Esophagus muscularis mucosa (tissue), 4 donors: ENCODE measurements around the gene DNLZ. TPM values are rescaled to one million over a fixed set of nuclear protein-coding genes. Genes with fewer than 3 reads are reported as not detected.

Experiments
- DNase-seq: peaks from one replicate; pipeline ENCODE4 v3.0.0-alpha.2; 2017; ENCODE audit errors: extremely low spot score
- H3K27ac ChIP-seq, 4 donors: fragments of 200-600 bp; sonication (generic); replicated peaks in 1 of 4; 1 replicate in 3 of 4; 2 replicates in 1 of 4; pipeline ENCODE4 v1.5.1; 2016 to 2019; ENCODE audit warnings: mild to moderate bottlenecking in 1 of 4
- H3K27me3 ChIP-seq, 4 donors: fragments of 200-600 bp; sonication (generic); one replicate each; pipeline versions ENCODE4 v1.5.1 to v1.6.0; 2016 to 2019
- H3K36me3 ChIP-seq, 4 donors: fragments of 200-600 bp; sonication (generic); one replicate each; pipeline ENCODE4 v1.5.1; 2016 to 2019
- H3K4me1 ChIP-seq, 4 donors: fragments of 200-600 bp; sonication (generic); one replicate each; pipeline ENCODE4 v1.5.1; 2016 to 2019
- H3K4me3 ChIP-seq, 4 donors: fragments of 200-600 bp; sonication (generic); 1 replicate in 2 of 4; 2 replicates in 2 of 4; pipeline ENCODE4 v1.5.1; 2016 to 2019; ENCODE audit warnings: mild to moderate bottlenecking in 4 of 4, moderate library complexity in 1 of 4
- H3K9me3 ChIP-seq, 4 donors: fragments of 200-600 bp; sonication (generic); 1 replicate in 3 of 4; 2 replicates in 1 of 4; pipeline ENCODE4 v1.5.1; 2016 to 2019
- EP300 ChIP-seq: sonication (generic); formaldehyde crosslinking; IDR thresholded peaks from one replicate; pipeline ENCODE4 v1.6.1; 2017; ENCODE audit warnings: antibody characterized with exemption
- POLR2A ChIP-seq: fragments of 450-650 bp; IDR thresholded peaks from one replicate; pipeline ENCODE4 v1.6.1; 2017; ENCODE audit warnings: antibody characterized with exemption, moderate library complexity, mild to moderate bottlenecking, low read depth
- POLR2AphosphoS5 ChIP-seq, 2 donors: sonication (generic); formaldehyde crosslinking; IDR thresholded peaks; one replicate each; pipeline ENCODE4 v1.6.1; 2017; ENCODE audit warnings: antibody characterized with exemption in 2 of 2
- WGBS: methylation state at CpG from one replicate; pipeline ENCODE4 v1.1.5; 2018; 5-methylcytosine and 5-hydroxymethylcytosine counted together
- intact Hi-C: fragments of 100-400 bp; cut with DNase I; formaldehyde crosslinking; loops from one replicate; pipeline ENCODE4 v1.15.1; 2023
- total RNA-seq, 4 donors: library from RNA; depleted of rRNA; stranded (reverse); fragments of >200 nt; gene quantifications; one replicate each; pipeline versions ENCODE4 v1.1.0 to v1.2.1, GENCODE V29; 2016
- TF ChIP-seq, protein P1 (sequence below), 3 experiments: fragments of 200-600 bp in 2 of 3; fragments of 450-650 bp in 1 of 3; sonication (generic) in 2 of 3; IDR thresholded peaks; one replicate each; pipeline ENCODE4 v1.5.1; 2017 to 2019; ENCODE audit warnings: antibody characterized with exemption in 3 of 3, mild to moderate bottlenecking in 2 of 3, moderate library complexity in 1 of 3

Gene DNLZ
- total RNA-seq, 4 donors from 2014 or later: 29.5 to 41.3 (median 35.8) TPM

GRCh38 chr9:136387217-136387616, 23.7 kb upstream of the DNLZ start:
- intact Hi-C loops: no loop called here
- WGBS: 99% methylated on average over 19 of the region's 19 CpGs
- Histone ChIP-seq H3K4me3 (no peak overlapping the region), H3K36me3 (peaks cover 35 to 98% (median 87%) of the 10 kb centered on the region in 4 donors), H3K4me1 (no peaks in the 10 kb centered on the region), H3K9me3 (no peaks in the 10 kb centered on the region), H3K27me3 (no peaks in the 10 kb centered on the region), H3K27ac (no peak overlapping the region)
- TF ChIP-seq POLR2AphosphoS5 (IDR thresholded peaks at IDR 0.05): no peak
- TF ChIP-seq, protein P1, sequence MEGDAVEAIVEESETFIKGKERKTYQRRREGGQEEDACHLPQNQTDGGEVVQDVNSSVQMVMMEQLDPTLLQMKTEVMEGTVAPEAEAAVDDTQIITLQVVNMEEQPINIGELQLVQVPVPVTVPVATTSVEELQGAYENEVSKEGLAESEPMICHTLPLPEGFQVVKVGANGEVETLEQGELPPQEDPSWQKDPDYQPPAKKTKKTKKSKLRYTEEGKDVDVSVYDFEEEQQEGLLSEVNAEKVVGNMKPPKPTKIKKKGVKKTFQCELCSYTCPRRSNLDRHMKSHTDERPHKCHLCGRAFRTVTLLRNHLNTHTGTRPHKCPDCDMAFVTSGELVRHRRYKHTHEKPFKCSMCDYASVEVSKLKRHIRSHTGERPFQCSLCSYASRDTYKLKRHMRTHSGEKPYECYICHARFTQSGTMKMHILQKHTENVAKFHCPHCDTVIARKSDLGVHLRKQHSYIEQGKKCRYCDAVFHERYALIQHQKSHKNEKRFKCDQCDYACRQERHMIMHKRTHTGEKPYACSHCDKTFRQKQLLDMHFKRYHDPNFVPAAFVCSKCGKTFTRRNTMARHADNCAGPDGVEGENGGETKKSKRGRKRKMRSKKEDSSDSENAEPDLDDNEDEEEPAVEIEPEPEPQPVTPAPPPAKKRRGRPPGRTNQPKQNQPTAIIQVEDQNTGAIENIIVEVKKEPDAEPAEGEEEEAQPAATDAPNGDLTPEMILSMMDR (IDR thresholded peaks at IDR 0.05): no peak
- no peak for TF ChIP-seq EP300
- TF ChIP-seq POLR2A: no peak
- no peak for DNase-seq

GRCh38 chr9:136386018-136386417, 22.5 kb upstream of the DNLZ start:
- intact Hi-C loops: no loop called here
- Histone ChIP-seq H3K4me1 (no peaks in the 10 kb centered on the region), H3K36me3 (peaks cover 23 to 98% (median 88%) of the 10 kb centered on the region in 4 donors), H3K27ac (no peak overlapping the region), H3K4me3 (no peak overlapping the region), H3K9me3 (no peaks in the 10 kb centered on the region), H3K27me3 (no peaks in the 10 kb centered on the region)
- WGBS: 91% methylated on average over 13 of the region's 13 CpGs
- TF ChIP-seq POLR2AphosphoS5 (IDR thresholded peaks at IDR 0.05) (no peak), POLR2A (no peak), EP300 (no peak)
- DNase-seq: no peak

- intact Hi-C loops: no loop called here
- peaks cover 30 to 99% (median 96%) of the 10 kb centered on the region in 4 donors for H3K36me3 ChIP-seq
- no peaks in the 10 kb centered on the region for H3K4me1 ChIP-seq
- WGBS: 91% methylated on average over 11 of the region's 11 CpGs
- DNase-seq: no peak
- H3K27me3 ChIP-seq: no peaks in the 10 kb centered on the region
- TF ChIP-seq EP300 (no peak), POLR2AphosphoS5 (IDR thresholded peaks at IDR 0.05) (no peak), POLR2A (no peak)
- TF ChIP-seq, protein P1 (IDR thresholded peaks at IDR 0.05): no peak
- no peak overlapping the region for H3K27ac ChIP-seq
- no peaks in the 10 kb centered on the region for H3K9me3 ChIP-seq
- no peak overlapping the region for H3K4me3 ChIP-seq
Observed at GRCh38 chr9:136385015-136385414, 21.5 kb upstream of the DNLZ start.

GRCh38 chr9:136383436-136383835, 19.9 kb upstream of the DNLZ start:
- Histone ChIP-seq H3K36me3 (peaks cover 31 to 99% (median 97%) of the 10 kb centered on the region in 4 donors), H3K4me1 (no peaks in the 10 kb centered on the region), H3K4me3 (no peak overlapping the region), H3K27ac (no peak overlapping the region), H3K9me3 (no peaks in the 10 kb centered on the region), H3K27me3 (no peaks in the 10 kb centered on the region)
- 100% methylated on average over 5 of the region's 20 CpGs for WGBS
- intact Hi-C loops: no loop called here
- no peak for DNase-seq
- TF ChIP-seq, protein P1 (IDR thresholded peaks at IDR 0.05): no peak
- TF ChIP-seq EP300 (no peak), POLR2A (no peak), POLR2AphosphoS5 (IDR thresholded peaks at IDR 0.05) (no peak)

GRCh38 chr9:136381966-136382513, 18.5 kb upstream of the DNLZ start:
- no peak for TF ChIP-seq POLR2AphosphoS5 (IDR thresholded peaks at IDR 0.05)
- TF ChIP-seq, protein P1 (IDR thresholded peaks at IDR 0.05): no peak
- no peak for TF ChIP-seq EP300
- TF ChIP-seq POLR2A: no peak
- H3K27ac ChIP-seq: no peak overlapping the region
- H3K9me3 ChIP-seq: no peaks in the 10 kb centered on the region
- no peaks in the 10 kb centered on the region for H3K27me3 ChIP-seq
- intact Hi-C loops: no loop called here
- DNase-seq: no peak
- H3K4me3 ChIP-seq: no peak overlapping the region
- H3K36me3 ChIP-seq: peaks cover 19 to 93% (median 90%) of the 10 kb centered on the region in 4 donors
- WGBS: 96% methylated on average over 9 of the region's 25 CpGs
- no peaks in the 10 kb centered on the region for H3K4me1 ChIP-seq
